ENCODE results near the gene MYO1G. TPM values are rescaled to one million over a fixed set of nuclear protein-coding genes. Genes with fewer than 3 reads are reported as not detected.
"Not testable (repeated sequence)": the region's sequence is repeated elsewhere in the genome, so short reads cannot be mapped to it uniquely, and the experiment has no call there.

MYO1G gene
- total RNA-seq, 1 experiment from 2014 or later, result 0.34 TPM

GRCh38 chr7:44944821-44945220 is 34.0 kb downstream of the MYO1G start:
- no peak for DNase-seq (ENCODE audit: low read depth)

- no peak for DNase-seq (ENCODE audit: low read depth)
Measured at GRCh38 chr7:44943631-44944030, 35.2 kb downstream of the MYO1G start.

DNA sequence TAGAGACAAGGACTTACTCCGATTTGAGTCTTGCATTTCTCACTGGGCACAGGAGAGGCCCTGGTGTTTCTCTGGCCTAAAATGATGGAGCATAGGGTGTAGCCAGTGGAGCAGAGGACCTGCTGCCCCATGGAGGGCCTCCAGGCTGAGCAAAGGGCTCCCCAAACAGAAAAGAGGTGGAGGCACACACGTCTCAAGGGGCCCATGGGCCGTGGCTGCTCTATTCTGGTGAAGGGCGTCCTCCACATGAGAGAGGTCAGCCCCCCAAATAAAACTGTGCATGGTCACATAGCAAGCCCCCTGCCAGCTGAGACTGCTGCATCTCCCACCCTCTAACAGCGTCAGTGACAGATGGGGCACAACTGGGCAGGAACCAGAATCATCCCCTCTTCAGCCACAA is 41.4 kb downstream of the MYO1G start:
- no peak for DNase-seq (ENCODE audit: low read depth)

DNA sequence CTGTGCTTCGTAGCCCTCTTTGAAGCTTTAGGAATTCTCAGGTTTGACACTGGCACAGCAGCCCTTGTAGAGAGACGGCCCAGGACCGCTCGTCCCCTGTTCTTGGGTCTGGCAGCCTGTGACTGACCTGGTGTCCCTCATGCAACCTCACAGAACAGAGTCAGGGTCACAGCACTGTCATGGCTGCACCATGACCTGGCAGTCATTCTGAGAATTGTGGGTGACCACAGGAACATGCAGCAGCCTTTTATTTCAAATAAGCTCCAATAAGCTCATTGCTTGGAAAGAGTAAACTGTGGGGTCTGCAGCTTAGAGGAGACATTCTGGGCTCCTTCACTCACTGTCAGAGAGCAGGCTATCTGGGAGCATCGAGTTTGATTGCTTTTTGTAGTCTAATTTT is 42.5 kb downstream of the MYO1G start:
- no peak for DNase-seq (ENCODE audit: low read depth)

GRCh38 chr7:44935583-44935982 is 43.2 kb downstream of the MYO1G start:
- DNase-seq (ENCODE audit: low read depth), result no peak

- DNase-seq (ENCODE audit: low read depth), result no peak
Measured at GRCh38 chr7:44935016-44935415, 43.8 kb downstream of the MYO1G start.

- not testable (repeated sequence) for DNase-seq (ENCODE audit: low read depth)
Measured at GRCh38 chr7:44934510-44934909, 44.3 kb downstream of the MYO1G start.

GRCh38 chr7:44930921-44931320 is 47.9 kb downstream of the MYO1G start:
- DNase-seq (ENCODE audit: low read depth), result no peak

DNA sequence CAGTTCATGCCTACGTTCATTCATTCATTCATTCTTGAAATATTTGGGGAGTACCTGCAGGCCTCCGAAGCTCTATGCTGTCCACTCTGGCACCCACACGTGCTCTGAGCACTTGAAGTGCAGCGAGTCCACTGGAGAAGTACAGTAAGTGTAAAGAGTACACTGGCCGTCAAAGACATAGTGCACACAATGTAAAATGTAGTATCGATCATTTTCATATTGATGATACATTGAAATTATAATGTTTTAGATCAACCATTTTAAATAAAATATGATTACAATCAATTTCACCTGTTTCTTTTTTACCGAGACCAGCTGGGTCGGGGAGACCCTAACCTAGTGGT is 56.5 kb downstream of the MYO1G start:
- no peak for DNase-seq (ENCODE audit: low read depth)

GRCh38 chr7:44921607-44922350 is 57.0 kb downstream of the MYO1G start:
- DNase-seq (ENCODE audit: low read depth), result peak; percentile 90

DNA sequence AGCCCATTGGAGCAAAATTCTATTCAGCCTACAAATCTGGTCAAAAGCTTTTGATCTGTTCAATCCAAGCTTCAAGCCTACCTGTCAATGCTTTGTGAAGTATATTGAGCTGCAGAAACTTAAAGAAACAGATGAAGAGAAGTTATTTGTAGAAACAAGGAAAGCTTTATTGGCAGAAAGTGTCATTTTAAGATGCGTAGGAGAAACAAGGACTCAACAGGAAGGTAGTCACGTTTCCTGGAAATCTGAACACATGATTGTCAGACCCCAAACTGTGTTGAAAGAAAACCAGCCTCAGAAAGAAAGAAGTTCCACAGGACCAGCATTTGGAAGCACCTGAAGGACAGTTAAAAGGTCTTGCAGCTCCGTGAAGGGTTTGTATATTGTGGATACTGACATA is 58.7 kb downstream of the MYO1G start:
- no peak for DNase-seq (ENCODE audit: low read depth)

DNA sequence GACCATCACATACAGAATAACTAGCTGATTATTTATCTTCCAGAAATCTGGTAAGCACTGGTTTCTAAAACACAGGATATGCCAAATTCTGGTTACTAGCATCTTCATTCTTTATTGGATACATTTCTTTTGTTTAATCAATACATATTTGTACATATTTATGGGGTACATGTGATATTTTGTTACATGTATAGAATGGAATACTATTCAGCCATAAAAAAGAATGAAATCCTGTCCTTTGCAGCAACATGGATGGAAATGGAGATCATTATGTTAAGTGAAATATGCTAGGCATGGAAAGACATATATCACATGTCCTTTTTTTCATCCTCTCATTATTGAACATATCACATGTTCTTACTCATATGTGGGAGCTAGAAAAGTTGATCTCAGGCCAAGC is 60.8 kb downstream of the MYO1G start:
- DNase-seq (ENCODE audit: low read depth), result no peak

GRCh38 chr7:44917465-44917864 is 61.4 kb downstream of the MYO1G start:
- no peak for DNase-seq (ENCODE audit: low read depth)

- no peak for DNase-seq (ENCODE audit: low read depth)
Measured at GRCh38 chr7:44914992-44915607, 63.7 kb downstream of the MYO1G start.

GRCh38 chr7:44912775-44913347 is 66.0 kb downstream of the MYO1G start:
- DNase-seq (ENCODE audit: low read depth), result no peak

Other genes starting within 250 kb of the MYO1G start
- gene ZMIZ2, start 230.2 kb downstream of the MYO1G start, total RNA-seq (2014; rRNA removed; shearing (Covaris generic)), result 6.5 and 16.2 TPM in 2 replicates
- gene PPIA, start 182.3 kb downstream of the MYO1G start, total RNA-seq (2014; rRNA removed; shearing (Covaris generic)), result 8,888 and 8,943 TPM in 2 replicates
- 591 and 679 TPM in 2 replicates for gene H2AZ2, start 130.9 kb downstream of the MYO1G start, total RNA-seq (2014; rRNA removed; shearing (Covaris generic))
- gene PURB, start 93.5 kb downstream of the MYO1G start, total RNA-seq (2014; rRNA removed; shearing (Covaris generic)), result 32.7 and 42.3 TPM in 2 replicates
- gene CCM2, start 21.2 kb upstream of the MYO1G start, total RNA-seq (2014; rRNA removed; shearing (Covaris generic)), result 67.6 and 68.8 TPM in 2 replicates
- 1.6 and 3.2 TPM in 2 replicates for gene NACAD, start 110.0 kb upstream of the MYO1G start, total RNA-seq (2014; rRNA removed; shearing (Covaris generic))
- 194 and 211 TPM in 2 replicates for gene TBRG4, start 132.7 kb upstream of the MYO1G start, total RNA-seq (2014; rRNA removed; shearing (Covaris generic))
- gene RAMP3, start 178.8 kb upstream of the MYO1G start, total RNA-seq (2014; rRNA removed; shearing (Covaris generic)), result not detected in 2 replicates